Cerebellar cortex (tissue), 1 donor: Measurements from ENCODE around the gene GPC6.

Experiments used
- DNase-seq: peaks from one replicate; pipeline ENCODE4 v3.0.0-alpha.2; 2015; ENCODE audit warnings: low spot score

Gene GPC6

DNA sequence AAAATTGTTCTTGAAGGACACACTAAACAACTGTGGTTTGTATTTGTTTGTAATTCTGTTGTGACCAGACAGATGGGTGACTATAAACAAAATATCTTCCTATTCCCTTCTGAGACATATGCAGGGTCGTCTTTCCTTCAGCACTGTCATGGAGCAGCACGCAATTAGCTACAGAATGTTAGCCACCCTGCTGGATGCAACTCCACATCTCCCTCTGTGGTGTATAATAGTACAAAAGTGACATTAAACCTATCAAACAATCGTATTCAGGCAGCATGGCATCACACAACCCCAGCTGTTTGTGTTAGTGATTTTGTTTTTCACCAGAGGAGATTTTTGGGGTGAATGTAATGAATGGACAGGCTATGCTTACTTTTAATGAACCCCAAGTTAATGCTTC, 146.2 kb downstream of the GPC6 start:
- no peak for DNase-seq

DNA sequence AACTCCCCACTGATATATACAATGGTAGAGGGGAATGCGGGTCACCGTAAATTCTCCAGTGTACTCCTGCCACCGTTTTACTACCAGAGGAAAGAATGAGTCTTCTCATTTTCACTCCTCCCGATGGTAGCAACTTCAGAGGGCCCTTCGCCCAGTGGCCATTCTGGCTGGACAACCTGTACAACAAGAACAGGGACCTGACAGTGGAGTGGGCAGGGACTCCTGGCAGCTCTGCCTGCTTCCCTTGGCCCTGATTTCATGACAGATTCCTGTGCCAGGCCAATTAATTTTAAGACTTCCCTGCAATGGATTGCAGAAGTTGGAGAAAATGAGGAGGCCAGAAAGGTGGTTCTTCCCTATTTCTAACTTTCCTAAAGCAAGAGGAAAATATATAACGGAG, 148.9 kb downstream of the GPC6 start:
- DNase-seq, result no peak

DNA sequence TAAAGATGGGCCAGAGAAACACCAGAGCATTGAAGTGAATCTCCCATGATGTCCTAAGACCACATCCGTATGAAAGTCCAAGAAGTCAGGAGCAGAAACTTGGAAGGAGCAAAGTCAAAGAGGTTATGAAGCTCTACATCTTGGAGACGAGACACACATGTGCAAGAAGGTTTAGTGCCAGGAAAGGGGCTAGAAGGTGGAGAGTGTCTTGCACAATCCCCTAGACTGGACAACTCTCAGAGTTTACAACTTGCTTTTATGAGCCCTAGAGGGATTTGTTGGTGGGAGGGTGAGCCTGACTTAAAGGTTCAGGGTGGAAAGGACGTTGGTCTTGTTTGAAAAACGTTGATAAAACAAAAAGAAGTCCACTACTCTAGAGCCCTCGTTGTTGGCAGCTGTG, 150.6 kb downstream of the GPC6 start:
- DNase-seq, result no peak

DNA sequence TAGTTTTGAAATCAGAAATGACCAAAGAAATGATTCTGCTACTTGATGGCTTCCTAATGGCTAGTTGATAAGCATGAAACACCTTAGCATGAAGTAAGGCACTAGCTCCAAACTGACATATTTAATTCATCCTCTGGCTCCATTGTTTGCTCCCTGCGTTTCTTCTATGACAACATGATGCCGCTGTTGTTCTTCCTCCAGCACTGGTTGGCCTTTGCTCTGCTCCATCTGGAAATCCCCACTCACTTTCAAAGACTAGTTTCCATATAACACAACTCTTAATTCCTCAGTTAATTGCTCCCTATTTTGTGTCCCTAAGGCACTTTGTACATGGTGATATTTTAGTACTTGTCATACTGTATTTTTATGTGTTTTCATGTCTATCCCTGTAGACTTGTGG, 151.6 kb downstream of the GPC6 start:
- DNase-seq, result no peak

DNA sequence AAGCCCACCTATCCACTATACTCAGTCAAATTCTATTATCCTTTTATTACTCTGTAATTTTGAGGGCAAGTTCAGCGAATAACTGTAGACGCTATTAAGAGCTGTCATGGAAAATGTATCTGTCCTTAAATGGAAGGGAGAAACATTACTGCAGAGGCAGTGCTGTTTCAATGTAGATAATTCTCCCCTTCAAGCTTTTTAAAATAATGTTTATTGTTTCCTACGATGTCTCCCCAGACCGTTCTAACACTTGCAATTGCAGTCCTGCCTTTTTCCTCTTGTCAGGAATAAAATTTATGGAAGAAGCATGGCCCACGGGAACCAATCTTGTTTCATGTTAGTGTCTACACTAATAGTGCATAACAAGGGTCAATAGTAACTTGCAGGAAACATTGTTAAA, 159.5 kb downstream of the GPC6 start:
- no peak for DNase-seq

DNA sequence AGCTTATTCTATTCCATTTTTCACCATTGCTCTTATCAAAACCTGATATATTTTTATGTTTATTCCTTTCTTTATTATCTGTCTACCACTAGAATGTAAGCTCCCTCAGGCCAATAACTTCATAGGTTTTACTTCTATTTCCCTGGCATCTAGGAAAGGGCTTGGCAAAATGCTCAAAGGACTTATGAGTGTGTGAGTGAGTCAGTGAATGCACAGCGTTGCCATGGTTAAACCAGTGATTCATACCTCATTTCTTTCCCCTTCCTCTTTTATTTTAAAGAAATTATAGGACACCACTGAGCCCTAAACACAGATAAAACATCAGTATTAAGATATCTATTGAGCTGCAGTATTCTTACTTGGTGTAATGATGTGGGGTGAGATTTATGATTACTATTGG, 162.1 kb downstream of the GPC6 start:
- DNase-seq, result no peak

DNA sequence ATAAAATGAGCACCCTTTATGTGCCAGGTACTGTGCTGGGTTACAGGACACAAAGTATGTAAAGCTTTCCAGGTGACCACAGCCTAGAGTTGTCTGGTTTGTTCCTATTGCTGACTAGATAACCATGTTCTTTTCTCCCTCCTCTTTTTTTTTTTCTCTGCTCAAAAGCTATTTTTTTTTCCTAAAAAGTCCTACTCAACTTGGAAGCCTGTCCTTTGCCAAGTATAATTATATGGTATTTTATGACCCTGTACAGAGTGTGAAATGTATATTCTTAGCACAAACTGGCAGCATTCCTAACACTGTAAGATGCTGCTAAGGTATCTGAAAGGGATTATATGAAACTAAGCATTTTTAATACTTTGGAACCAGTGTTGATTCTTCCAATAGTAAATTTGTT, 171.0 kb downstream of the GPC6 start:
- DNase-seq, result no peak

DNA sequence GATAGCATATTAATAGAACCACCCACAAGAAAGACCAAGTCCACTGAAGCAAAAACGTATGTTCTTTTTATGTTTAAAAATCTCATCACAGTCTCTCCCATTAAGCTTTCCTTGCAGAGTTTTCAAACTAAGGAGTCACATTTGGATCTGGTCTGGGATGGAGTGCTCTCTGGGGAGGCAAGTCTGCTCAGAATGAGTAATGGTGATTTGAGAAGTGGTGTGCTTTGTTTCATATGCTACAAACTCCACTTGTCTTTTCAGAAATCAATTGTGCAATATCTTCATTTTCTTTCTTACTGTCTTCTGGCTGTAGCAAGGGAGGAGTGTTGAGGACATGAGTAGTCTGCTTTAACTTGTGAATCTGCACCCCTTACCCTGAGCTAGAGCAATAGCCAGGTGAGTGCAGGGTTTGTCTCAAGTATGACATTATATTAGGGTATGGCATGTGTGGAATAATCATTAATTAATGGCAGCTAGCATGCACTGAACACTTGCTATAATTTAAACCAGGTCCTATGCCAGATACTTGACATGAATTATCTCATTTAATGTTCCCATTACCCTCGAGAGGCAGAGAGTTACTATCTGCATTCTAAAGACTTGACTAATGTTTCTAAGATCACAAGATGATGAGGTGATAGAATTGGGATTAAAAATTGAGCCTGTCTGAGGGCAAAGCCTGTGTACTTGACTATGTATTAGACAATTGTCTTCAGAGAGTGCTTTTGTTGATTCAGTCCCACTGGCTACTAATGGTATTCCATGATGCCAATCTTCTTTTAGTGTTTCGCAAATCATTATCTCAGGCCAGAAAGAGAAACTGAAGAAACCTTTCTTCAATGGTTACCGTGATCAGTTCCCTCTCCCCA, 171.8 kb downstream of the GPC6 start:
- no peak for DNase-seq

DNA sequence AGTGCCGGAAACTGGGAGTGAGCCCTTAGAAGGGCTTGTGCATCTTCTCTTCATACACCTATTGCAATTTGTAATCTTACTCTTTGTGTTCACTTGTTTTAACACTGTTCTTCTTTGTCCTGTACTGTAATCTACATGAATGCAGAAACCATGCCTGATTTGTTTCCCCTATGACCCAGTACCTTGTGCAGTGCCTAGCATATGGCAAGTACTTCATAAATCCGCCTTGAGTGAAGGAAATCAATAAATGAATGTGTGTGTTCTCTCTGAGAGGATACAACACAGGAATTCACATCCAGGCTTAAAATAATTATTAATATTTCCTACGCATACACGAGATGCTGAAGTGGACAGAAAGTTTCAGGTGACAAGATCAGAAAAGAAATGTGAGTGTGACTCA, 172.6 kb downstream of the GPC6 start:
- no peak for DNase-seq

DNA sequence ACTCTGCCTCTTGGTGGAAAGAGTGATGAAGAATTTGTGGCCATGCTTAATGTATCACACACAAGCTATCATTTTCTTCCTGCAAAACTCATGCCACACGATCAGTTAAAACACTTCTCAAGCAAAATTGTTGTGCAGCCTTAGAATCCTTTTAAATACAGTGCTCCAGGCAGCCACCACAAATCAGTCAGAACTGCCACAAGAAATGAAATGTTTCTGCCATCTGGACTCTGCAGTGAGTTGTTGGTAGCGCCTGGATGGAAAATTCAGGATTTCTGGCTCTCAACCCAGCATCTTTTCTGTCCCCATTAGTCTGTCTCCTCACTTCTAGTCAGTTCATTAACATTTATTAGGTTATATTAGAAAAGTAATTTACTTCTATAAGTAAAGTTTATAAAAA, 179.5 kb downstream of the GPC6 start:
- DNase-seq, result no peak

DNA sequence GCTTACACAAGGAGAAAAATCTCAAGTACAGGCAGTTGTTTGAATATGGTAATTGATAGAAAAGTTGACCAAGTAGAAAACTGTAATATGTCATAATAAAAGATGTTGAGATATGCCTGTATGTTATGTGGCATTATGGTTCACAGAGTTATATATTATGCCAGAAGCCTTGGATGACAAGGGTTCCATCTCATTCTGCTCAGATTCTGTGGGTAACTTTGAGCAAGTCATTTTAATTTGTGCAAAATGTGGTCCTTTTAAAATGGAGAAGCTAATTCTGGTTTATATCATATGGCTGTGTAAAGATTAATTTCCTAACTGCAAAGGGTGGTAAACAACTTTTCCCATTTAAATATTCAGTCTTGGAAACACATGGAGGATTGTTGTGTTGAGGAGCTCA, 180.9 kb downstream of the GPC6 start:
- DNase-seq, result no peak

DNA sequence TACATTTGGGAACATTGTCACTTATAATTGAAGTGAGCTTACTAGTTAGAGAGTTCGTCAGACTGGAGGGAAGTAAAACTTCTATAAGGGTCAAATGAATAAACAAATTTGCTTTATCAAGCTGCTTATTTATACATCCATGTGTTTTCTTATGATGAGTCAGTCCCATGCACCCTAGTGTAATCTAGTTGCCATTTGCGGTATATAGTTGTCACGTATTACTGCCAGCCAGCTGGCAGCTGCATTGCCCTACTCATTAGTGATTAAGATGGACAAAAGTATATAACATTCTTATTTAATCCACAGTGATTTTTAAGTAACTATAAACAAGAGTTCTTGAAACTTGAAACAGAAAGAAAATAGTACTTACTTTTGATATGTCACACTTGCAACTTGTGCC, 182.4 kb downstream of the GPC6 start:
- no peak for DNase-seq

DNA sequence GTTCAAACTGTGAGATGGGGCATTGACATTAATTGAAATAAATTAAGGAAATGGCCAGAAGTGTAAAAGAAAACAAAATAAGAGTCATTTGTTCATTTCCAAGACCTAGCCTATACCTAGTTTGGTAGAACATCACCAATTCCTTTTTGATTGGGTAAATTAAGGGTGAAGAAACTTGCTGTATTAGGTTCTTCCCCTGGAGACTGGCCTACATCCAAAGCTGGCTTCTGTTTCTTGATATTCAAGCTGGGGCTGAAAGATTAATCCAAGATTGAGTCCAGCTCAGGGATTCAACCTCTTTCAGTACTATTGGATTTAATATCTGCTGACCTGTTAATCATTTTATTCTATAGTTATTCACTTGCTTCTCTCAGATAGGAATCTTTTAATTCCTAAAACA, 183.2 kb downstream of the GPC6 start:
- DNase-seq, result no peak

DNA sequence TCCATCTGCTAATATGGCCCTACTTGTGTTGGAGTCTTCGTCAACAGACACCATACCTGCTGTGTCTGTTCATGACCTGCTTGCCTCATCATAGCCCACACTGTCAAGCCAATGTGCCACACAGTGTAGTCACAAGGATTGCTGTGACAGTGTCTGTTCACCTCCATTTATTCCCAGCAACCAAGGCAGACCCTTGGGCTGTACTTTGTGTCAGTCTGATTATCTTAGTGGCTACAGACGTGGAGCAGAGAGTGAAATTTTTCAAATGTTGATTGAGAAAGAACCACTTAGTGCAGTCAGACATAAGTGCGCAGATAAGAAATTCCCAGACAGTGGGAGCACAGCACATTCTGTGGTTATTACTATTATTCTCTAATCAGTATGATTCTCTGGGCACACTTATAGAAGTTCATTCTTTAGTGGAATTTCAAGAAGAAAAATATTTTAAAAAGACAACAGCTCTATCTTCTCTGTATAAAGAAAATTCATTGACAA, 184.6 kb downstream of the GPC6 start:
- DNase-seq, result no peak

DNA sequence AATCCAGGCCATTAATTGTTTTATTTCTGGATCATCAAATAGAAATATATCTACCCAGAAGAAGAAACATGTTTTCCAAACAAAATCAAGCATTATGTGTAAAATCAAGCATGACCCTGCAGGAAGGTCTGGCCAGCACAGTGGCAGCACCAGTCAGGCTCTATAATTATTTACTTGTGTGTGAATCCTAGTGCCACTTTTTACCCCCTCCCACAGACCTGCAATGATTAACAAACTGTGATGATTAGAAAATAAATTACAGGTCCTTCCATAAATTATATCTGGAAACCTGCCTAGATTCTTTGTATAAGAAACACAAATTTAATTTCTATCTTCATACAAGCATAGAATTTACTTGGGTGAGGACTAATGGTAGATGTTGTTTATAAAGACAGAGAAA, 186.1 kb downstream of the GPC6 start:
- DNase-seq, result no peak

DNA sequence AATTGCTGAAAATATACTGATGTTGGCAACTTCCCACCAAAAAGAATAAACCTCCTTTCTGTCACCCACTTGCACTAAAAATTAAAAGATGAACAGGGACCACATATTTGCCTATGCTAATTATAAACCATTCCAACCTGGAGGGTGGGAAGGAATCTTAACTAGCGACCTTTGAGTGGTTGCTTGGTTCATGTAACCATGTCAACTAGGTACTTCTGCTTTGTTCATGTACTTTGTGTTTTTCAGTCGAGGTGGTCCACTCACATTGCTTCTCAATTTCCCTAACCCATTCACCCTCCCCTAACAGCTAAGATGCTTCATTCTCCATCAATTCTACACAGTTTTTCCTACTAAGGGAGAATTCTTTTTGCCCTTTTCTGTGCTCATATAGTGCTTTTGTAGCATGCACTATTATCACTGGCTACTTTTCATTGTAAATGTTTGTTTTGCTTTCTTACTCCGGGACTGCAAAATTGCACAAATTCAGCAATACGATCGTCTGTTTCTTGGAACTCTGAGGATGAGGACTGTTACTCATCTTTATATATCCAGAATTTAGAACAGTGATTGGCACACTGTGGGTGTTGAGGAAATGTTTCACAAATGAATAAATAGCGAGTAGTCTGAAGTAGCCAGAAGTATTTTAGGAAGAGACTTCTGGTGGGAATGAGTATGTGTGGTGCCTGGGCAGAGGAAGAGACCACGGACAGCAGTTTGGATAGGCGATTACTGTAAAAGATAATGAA, 187.5 kb downstream of the GPC6 start:
- DNase-seq, result no peak

DNA sequence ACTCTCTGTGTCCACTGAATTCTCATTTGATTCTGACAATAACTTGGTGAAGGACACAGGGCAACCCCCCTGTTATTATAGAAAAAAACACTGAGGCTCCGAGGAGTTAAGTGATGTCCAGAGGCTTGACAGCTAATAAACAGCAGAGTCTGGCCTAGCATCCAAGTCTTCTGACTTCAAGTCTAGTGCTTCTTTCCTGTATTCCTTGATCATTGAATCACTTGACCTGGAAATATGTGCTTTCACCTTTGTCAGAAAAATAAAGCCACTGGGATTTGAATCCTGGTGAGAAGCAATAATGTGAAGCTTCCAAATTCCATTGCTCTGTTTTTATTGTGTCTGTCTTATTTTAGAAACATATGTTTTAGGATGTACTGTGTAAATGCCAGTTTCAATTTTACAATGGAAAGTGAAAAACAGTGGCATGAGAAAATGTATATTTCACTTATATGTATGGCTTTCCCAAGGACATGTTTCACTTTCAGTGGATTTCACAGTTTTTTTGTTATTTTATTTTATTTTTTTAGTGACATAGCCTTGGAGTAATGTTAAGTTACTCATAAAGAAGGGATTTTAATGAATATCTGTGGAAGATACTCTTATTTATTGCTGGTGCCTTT, 190.2 kb downstream of the GPC6 start:
- no peak for DNase-seq

DNA sequence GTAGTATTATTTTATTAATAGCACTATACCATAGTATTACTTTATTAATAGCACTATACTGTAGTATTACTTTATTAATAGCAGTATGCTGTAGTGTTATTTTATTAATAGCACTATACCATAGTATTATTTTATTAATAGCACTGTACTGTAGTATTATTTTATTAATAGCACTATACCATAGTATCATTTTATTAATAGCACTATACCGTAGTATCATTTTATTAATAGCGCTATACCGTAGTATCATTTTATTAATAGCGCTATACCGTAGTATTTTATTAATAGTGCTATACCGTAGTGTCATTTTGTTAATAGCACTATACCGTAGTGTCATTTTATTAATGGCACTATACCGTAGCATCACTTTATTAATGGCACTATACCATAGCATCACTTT, 191.8 kb downstream of the GPC6 start:
- no peak for DNase-seq

DNA sequence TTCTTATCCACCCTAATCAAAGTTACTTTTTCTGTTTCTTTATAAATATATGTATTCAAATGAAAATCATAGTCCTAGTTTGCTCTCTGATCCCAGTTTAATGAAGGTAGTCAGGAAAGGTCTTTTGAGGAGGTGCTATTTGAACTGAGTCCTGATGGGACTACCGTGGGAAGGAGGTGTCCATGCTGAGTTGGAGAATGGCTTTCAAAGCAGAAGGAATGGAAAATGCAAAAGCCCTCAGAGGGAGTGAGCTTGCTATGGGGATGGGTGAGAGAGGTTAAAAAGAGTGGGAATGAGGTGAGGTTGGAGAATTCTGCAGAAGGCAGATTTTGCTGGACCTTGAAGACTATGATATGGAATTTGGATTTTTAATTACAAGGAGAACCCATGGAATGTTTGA, 193.6 kb downstream of the GPC6 start:
- DNase-seq, result no peak

DNA sequence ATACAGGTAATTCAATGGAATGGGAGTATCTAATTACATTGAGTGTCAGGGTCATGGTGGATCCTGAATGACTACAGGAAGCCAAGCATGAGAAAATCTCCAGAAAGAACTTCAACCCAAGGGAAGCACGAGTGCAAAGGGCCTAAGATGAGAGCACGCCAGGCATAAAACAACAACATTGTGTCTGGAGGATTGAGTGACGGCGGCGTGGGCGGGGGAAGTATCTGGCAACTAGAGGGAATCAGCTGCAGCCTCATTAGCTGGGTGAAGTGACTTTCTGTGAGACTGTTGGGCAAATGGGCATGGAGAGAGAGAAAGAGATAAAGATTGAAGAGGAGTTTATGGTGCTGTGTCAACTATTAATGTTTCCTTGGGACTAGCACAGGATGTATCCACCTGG, 194.3 kb downstream of the GPC6 start:
- no peak for DNase-seq

DNA sequence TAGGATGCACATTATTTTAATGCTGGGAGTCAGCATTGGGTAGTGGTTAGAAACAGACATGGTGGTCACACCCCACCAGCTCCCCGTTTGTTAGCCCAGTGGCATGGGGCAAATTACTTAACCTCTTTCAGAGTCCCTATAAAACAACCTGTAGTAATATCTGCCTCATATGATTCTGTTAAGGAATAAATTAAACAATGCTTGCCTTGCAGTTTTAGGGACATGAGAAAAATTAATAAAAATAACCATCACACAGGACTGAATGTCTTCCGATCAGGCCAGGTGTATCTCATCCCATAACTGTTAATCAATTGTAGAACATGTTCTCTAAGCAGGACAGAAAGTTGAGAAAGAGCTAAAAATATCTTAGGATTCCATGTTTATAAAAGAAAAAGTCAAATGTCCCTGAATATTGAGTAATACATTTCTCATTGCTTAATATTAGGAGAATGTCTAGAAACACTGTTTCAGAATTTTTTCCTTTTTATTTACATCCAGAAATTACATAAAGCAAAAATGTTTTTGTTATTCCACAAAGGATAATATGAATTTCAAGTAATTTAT, 196.5 kb downstream of the GPC6 start:
- no peak for DNase-seq

DNA sequence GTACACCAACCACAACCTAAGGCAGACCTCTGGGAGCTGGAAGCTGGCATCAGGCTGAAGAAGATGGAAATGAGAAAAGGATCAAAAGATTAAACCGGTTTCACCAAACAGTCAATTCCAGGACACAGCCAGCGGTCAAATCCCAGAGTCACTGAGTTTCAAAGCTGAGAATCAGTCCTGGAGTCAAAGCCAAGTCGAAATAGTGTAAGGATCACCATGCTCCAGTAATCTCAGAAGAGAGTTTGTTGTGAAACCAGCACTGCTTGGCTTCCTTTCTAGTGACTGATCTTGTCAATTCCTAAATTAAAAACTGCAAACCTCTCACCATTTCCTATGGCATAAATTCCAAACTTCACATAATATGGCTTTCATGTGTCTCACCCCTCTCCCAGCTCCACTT, 198.8 kb downstream of the GPC6 start:
- DNase-seq, result no peak

DNA sequence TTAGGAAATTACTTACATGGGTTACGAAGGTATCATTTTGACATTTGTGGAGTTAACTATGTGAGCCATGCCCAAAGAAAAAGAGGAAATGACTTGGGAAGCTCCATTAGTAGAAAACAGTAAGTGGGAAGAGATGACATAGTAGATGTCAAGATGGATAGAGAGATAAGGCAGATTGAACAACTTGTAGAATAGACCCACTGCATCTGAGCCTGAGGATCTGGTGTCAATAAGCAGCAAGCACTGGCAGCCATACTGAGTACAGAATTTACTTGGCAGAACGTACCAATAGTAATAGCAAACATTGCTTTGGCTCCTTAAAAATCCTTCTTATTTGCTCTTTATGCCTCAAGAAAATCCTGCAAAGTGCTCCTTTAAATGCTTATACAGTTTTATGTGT, 203.8 kb downstream of the GPC6 start:
- no peak for DNase-seq
